Smooth muscle cell (in vitro differentiated cells): ENCODE results near the gene CNPY1. TPM values are rescaled to one million over a fixed set of nuclear protein-coding genes. Genes with fewer than 3 reads are reported as not detected.

Source experiments
- DNase-seq: peaks from one replicate; lab custom pipeline; 2025; ENCODE audit not compliant: unreplicated experiment; lab: John Stamatoyannopoulos, UW
- H2AFZ ChIP-seq: fragments of 200-600 bp; sonication (generic); 2 replicates; pipeline ENCODE4 v1.6.0; 2016; ENCODE audit warnings: antibody characterized with exemption, low read depth, mild to moderate bottlenecking
- H3F3A ChIP-seq: fragments of 200-600 bp; sonication (generic); 2 replicates; pipeline ENCODE4 v1.6.0; 2017; ENCODE audit warnings: antibody characterized with exemption, low read depth
- H3K27ac ChIP-seq: fragments of 200-600 bp; sonication (generic); 2 replicates; pipeline ENCODE4 v1.5.1; 2016; ENCODE audit warnings: low read depth, mild to moderate bottlenecking
- H3K27me3 ChIP-seq: fragments of 200-600 bp; sonication (generic); 2 replicates; pipeline ENCODE4 v1.6.1; 2016; ENCODE audit warnings: low read depth, mild to moderate bottlenecking
- H3K36me3 ChIP-seq: fragments of 200-600 bp; sonication (generic); 2 replicates; pipeline ENCODE4 v1.5.1; 2016; ENCODE audit warnings: low read depth
- H3K4me1 ChIP-seq: fragments of 200-600 bp; sonication (generic); 2 replicates; pipeline ENCODE4 v1.5.1; 2016; ENCODE audit warnings: low read depth
- H3K4me2 ChIP-seq: fragments of 200-600 bp; sonication (generic); 2 replicates; pipeline ENCODE4 v1.6.0; 2016; ENCODE audit warnings: mild to moderate bottlenecking
- H3K4me3 ChIP-seq: fragments of 200-600 bp; sonication (generic); 2 replicates; pipeline ENCODE4 v1.5.1; 2016; ENCODE audit warnings: mild to moderate bottlenecking
- H3K79me2 ChIP-seq: fragments of 200-600 bp; sonication (generic); 2 replicates; pipeline ENCODE4 v1.6.0; 2016; ENCODE audit warnings: low read depth, mild to moderate bottlenecking
- H3K9ac ChIP-seq: fragments of 200-600 bp; sonication (generic); 2 replicates; pipeline ENCODE4 v1.6.0; 2016; ENCODE audit warnings: low read depth
- H3K9me3 ChIP-seq: fragments of 200-600 bp; sonication (generic); replicated peaks from 2 replicates; pipeline ENCODE4 v1.5.1; 2016; ENCODE audit warnings: low read depth
- H4K20me1 ChIP-seq: fragments of 200-600 bp; sonication (generic); 2 replicates; pipeline ENCODE4 v1.6.0; 2016; ENCODE audit warnings: low read depth
- CTCF ChIP-seq: fragments of 200-600 bp; sonication (generic); IDR thresholded peaks from 2 replicates; pipeline ENCODE4 v1.5.1; 2017; ENCODE audit warnings: borderline replicate concordance, mild to moderate bottlenecking, antibody characterized with exemption; ENCODE audit not compliant: insufficient read depth, poor library complexity, severe bottlenecking
- WGBS: methylation state at CpG from one replicate; pipeline ENCODE4 v1.1.7; 2016; ENCODE audit warnings: low lambda C conversion rate; 5-methylcytosine and 5-hydroxymethylcytosine counted together
- polyA plus RNA-seq: library from polyadenylated mRNA; unstranded; fragments of >200 nt; fragmentation: Nextera tagmentation; extraction: Ambion mirVana; gene quantifications from 2 replicates; pipeline ENCODE4 v1.2.1, GENCODE V29; 2016
- total RNA-seq: library from RNA; depleted of rRNA; stranded (reverse); fragments of >200 nt; gene quantifications from 2 replicates; pipeline ENCODE4 v1.2.3, GENCODE V29; 2014

CNPY1 gene
- total and polyA plus RNA-seq, 2 experiments from 2014 or later, result 1.0 TPM; not detected in 1

GRCh38 chr7:155562106-155562505 is 15.7 kb upstream of the CNPY1 start:
- Histone ChIP-seq H3K9ac (no peak overlapping the region), H4K20me1 (no peaks in the 10 kb centered on the region), H3K4me3 (no peak overlapping the region), H3K36me3 (no peaks in the 10 kb centered on the region), H3K9me3 (no peaks in the 10 kb centered on the region), H3K79me2 (no peaks in the 10 kb centered on the region), H3K27ac (no peak overlapping the region), H3K4me1 (no peaks in the 10 kb centered on the region), H3K27me3 (no peaks in the 10 kb centered on the region), H2AFZ (no peak overlapping the region), H3K4me2 (no peak overlapping the region), H3F3A (no peaks in the 10 kb centered on the region)
- 92% methylated on average over 9 of the region's 9 CpGs for WGBS
- no peak for DNase-seq
- no peak for TF ChIP-seq CTCF

- H3K27me3 ChIP-seq, result no peaks in the 10 kb centered on the region
- no peaks in the 10 kb centered on the region for H3K4me1 ChIP-seq
- no peak overlapping the region for H2AFZ ChIP-seq
- H3K27ac ChIP-seq, result no peak overlapping the region
- WGBS, result 92% methylated on average over 18 of the region's 18 CpGs
- no peaks in the 10 kb centered on the region for H3F3A ChIP-seq
- no peaks in the 10 kb centered on the region for H3K36me3 ChIP-seq
- H3K4me3 ChIP-seq, result no peak overlapping the region
- H3K4me2 ChIP-seq, result no peak overlapping the region
- no peak for DNase-seq
- H3K9ac ChIP-seq, result no peak overlapping the region
- no peaks in the 10 kb centered on the region for H4K20me1 ChIP-seq
- TF ChIP-seq CTCF, result no peak
- H3K79me2 ChIP-seq, result no peaks in the 10 kb centered on the region
- H3K9me3 ChIP-seq, result no peaks in the 10 kb centered on the region
Measured at GRCh38 chr7:155560982-155561686, 14.8 kb upstream of the CNPY1 start.

GRCh38 chr7:155560196-155560885 is 14.0 kb upstream of the CNPY1 start:
- WGBS, result 89% methylated on average over 21 of the region's 21 CpGs
- H3K79me2 ChIP-seq, result no peaks in the 10 kb centered on the region

More at GRCh38 chr7:155560196-155560885, 14.0 kb upstream of the CNPY1 start:
- Histone ChIP-seq H3K4me3 (no peak overlapping the region), H3K9me3 (no peaks in the 10 kb centered on the region), H3K27me3 (no peaks in the 10 kb centered on the region), H2AFZ (no peak overlapping the region), H3K9ac (no peak overlapping the region), H3F3A (no peaks in the 10 kb centered on the region), H4K20me1 (no peaks in the 10 kb centered on the region), H3K4me2 (no peak overlapping the region), H3K36me3 (no peaks in the 10 kb centered on the region), H3K4me1 (no peaks in the 10 kb centered on the region), H3K27ac (no peak overlapping the region)
- no peak for TF ChIP-seq CTCF
- DNase-seq, result no peak
